Esophagus muscularis mucosa (tissue), 3 donors: Measurements from ENCODE around the gene TM6SF1.

Experiments
- EP300 ChIP-seq: sonication (generic); formaldehyde crosslinking; IDR thresholded peaks from one replicate; pipeline ENCODE4 v1.6.1; 2017; ENCODE audit warnings: antibody characterized with exemption
- POLR2AphosphoS5 ChIP-seq, 2 donors: sonication (generic); formaldehyde crosslinking; IDR thresholded peaks; one replicate each; pipeline ENCODE4 v1.6.1; 2017; ENCODE audit warnings: antibody characterized with exemption in 2 of 2

DNA sequence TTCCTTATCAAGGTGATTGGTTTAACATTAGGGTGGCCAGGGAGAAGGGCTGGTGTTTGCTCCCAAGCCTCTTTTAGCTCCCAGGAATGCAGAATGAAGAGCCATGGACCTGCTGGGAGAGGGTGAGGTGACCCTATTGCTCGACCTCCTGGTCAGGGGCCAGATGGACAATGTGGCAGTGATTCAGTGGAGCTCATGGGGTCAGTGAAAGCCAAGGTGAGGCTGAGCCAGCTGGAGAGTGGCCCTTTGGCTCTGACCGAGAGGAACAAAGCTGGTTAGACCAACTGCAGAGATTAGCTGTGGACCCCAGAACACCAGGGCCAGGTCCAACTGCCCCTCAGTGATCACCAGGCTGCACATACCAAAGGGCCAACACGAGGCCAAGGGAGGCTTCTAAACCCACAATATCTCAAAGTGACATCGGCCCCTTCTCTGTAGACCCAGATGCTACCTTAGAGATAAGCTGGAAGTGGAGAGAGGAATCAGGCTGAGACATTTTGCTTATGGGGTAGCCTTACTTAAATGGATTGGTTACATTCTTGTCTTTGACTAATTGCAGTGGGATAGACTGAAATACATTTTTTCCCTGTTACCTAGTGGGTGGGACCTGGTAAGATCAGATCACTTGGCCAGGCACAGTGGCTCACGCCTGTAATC, 24.6 kb upstream of the TM6SF1 start:
- TF ChIP-seq POLR2AphosphoS5 (IDR thresholded peaks at IDR 0.05), result no peak
- no peak for TF ChIP-seq EP300
